Measurements from ENCODE around the gene SLC39A10.

- TF ChIP-seq POLR2AphosphoS5 (IDR thresholded peaks at IDR 0.05; ENCODE audit: insufficient read depth, low read depth, low read length) (no peak), POLR2A (IDR thresholded peaks at IDR 0.05; ENCODE audit: low read depth, low read length) (no peak)
These were observed 102.9 kb downstream of the SLC39A10 start for GRCh38 chr2:195759877-195760276.
